CD8-positive, alpha-beta memory T cell (primary cell): ENCODE results near the gene NRSN2. TPM values are rescaled to one million over a fixed set of nuclear protein-coding genes. Genes with fewer than 3 reads are reported as not detected.
A peak's percentile ranks its signal among the peaks of the same experiment; 100 is the strongest.

Source experiments
- CTCF ChIA-PET: fragments of 350-600 bp; sonication (Branson Sonifier 250); formaldehyde crosslinking; loops from one replicate; lab custom pipeline; 2021; ENCODE audit warnings: antibody characterized with exemption; lab: Charles Lee
- POLR2A ChIA-PET: fragments of 350-600 bp; sonication (Branson Sonifier 250); formaldehyde crosslinking; loops from one replicate; lab custom pipeline; 2021; ENCODE audit warnings: antibody characterized with exemption; lab: Charles Lee
- DNase-seq, 5 donors: peaks; one replicate each; pipeline versions ENCODE4 v3.0.0 to v3.0.0-alpha.2; 2020 to 2022; ENCODE audit warnings: mixed read lengths in 1 of 5
- H3K27ac ChIP-seq: one replicate; pipeline ENCODE4 v1.7.0; 2013; ENCODE audit warnings: low read depth, mild to moderate bottlenecking, low read length, moderate library complexity
- H3K27me3 ChIP-seq: 2 replicates; pipeline ENCODE4 v1.7.0; 2013; ENCODE audit warnings: low read length, mild to moderate bottlenecking; ENCODE audit not compliant: insufficient read depth, poor library complexity, severe bottlenecking
- H3K36me3 ChIP-seq: 2 replicates; pipeline ENCODE4 v1.7.0; 2013; ENCODE audit warnings: mild to moderate bottlenecking, low read length, moderate library complexity; ENCODE audit not compliant: insufficient read depth
- H3K4me1 ChIP-seq: 2 replicates; pipeline ENCODE4 v1.7.0; 2013; ENCODE audit warnings: mild to moderate bottlenecking, low read length, moderate library complexity; ENCODE audit not compliant: insufficient read depth
- H3K4me3 ChIP-seq: 2 replicates; pipeline ENCODE4 v1.7.0; 2013; ENCODE audit warnings: mild to moderate bottlenecking, low read length
- H3K9me3 ChIP-seq: 2 replicates; pipeline ENCODE4 v1.7.0; 2013; ENCODE audit warnings: mild to moderate bottlenecking, low read length
- H3K27ac Mint-ChIP-seq, 8 donors: one replicate each; pipeline ENCODE4 v1.8.0; 2020 to 2021; ENCODE audit warnings: mixed read lengths in 8 of 8, mild to moderate bottlenecking in 6 of 8, inconsistent platforms in 3 of 8, moderate library complexity in 3 of 8
- H3K27me3 Mint-ChIP-seq, 2 donors: one replicate each; pipeline ENCODE4 v1.8.0; 2020 to 2021; ENCODE audit warnings: mixed read lengths in 2 of 2, mild to moderate bottlenecking in 1 of 2, moderate library complexity in 1 of 2
- H3K36me3 Mint-ChIP-seq, 3 donors: one replicate each; pipeline ENCODE4 v1.8.0; 2020 to 2021; ENCODE audit warnings: mixed read lengths in 3 of 3, inconsistent platforms in 1 of 3, mild to moderate bottlenecking in 1 of 3
- H3K4me1 Mint-ChIP-seq, 3 donors: one replicate each; pipeline ENCODE4 v1.8.0; 2020 to 2021; ENCODE audit warnings: mixed read lengths in 3 of 3, inconsistent platforms in 1 of 3, mild to moderate bottlenecking in 1 of 3
- H3K4me3 Mint-ChIP-seq, 7 donors: one replicate each; pipeline ENCODE4 v1.8.0; 2020 to 2021; ENCODE audit warnings: mixed read lengths in 7 of 7, mild to moderate bottlenecking in 6 of 7, moderate library complexity in 4 of 7, inconsistent platforms in 2 of 7
- H3K9me3 Mint-ChIP-seq, 5 donors: one replicate each; pipeline ENCODE4 v1.8.0; 2020 to 2022; ENCODE audit warnings: mixed read lengths in 5 of 5, mild to moderate bottlenecking in 3 of 5, moderate library complexity in 2 of 5, inconsistent platforms in 1 of 5
- polyA plus RNA-seq: library from polyadenylated mRNA; unstranded; fragments of 300-500 nt; fragmentation: Illumina TruSeq; gene quantifications from one replicate; pipeline ENCODE4 v1.2.3, GENCODE V29; 2021
- total RNA-seq, 2 experiments: library from RNA; stranded (reverse); gene quantifications; one replicate each; pipeline ENCODE4 v1.2.3, GENCODE V29; 2021

The NRSN2 gene
- total and polyA plus RNA-seq, 3 experiments from 2014 or later: 1.0 to 9.5 (median 7.6) TPM

DNA sequence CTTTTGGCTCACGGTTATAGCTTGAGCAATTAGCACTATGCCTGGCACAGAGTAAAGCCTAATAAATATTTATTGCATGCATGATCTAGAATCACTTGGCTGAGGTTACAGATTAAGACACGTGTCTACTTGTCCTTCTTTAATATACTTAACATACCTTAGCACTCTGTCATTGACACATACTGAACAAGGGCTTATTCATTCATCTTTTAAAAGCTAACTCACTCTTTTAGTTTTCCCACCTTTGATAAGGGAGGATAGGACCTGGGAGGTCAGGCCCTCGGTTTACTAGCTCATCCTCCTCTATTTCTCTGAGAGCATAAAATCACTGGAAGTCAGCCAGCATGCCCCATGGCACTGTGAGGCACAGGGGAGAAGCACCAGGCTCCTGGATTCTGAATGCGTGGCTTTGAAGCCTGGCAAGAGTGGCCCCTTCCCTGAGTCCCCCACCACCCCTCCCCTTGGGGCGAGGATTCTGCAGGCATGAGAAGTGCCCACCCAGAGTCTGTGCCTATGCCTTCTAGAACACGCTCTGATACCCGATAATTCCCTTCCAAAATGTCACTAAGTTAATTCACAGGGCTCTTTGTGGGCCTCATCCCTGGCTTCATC, 38.4 kb upstream of the NRSN2 start:
- Histone ChIP-seq H3K27ac (no peak overlapping the region), H3K4me1 (peaks cover 11% of the 10 kb centered on the region), H3K36me3 (no peaks in the 10 kb centered on the region), H3K9me3 (no peaks in the 10 kb centered on the region), H3K27me3 (no peaks in the 10 kb centered on the region), H3K4me3 (no peak overlapping the region)
- ChIA-PET POLR2A (no interaction called here), CTCF (no interaction called here)
- Mint-ChIP-seq H3K9me3 (no peaks in the 10 kb centered on the region), H3K27me3 (no peaks in the 10 kb centered on the region), H3K36me3 (no peaks in the 10 kb centered on the region), H3K4me3 (no peak overlapping the region), H3K4me1 (peaks cover 9 to 14% (median 10%) of the 10 kb centered on the region in 3 donors), H3K27ac (peak overlapping the region in 2 of 8 donors; percentile 48 to 56)
- DNase-seq: no peak

DNA sequence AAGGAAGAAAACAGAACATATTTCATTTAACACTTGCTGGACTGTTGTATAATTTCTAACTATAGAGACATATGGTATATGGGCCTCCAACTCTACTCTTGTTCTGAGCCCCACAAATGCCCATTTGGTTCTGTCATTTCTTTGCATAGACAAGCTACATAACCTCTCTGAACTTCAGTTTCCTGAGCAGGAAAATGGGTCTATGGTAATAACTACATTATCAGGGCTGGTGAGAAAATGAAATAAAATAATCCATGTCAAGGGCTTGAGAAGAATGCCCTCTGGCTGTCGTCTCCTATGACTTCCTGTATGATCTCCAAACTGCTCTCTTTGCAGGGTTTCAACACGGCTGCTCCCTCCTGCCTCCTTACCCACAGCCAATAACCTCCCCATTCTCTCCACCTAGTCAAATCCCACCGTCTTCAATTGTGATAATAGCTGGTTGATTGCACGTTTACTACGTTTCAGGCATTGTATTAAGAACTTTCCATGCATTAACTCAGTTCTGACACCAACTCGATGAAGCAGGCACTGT, 37.5 kb upstream of the NRSN2 start:
- DNase-seq: no peak
- Histone ChIP-seq H3K36me3 (no peaks in the 10 kb centered on the region), H3K9me3 (no peaks in the 10 kb centered on the region), H3K4me3 (no peak overlapping the region), H3K27ac (no peak overlapping the region), H3K27me3 (no peaks in the 10 kb centered on the region), H3K4me1 (peaks cover 11% of the 10 kb centered on the region)
- H3K9me3 Mint-ChIP-seq: no peaks in the 10 kb centered on the region
- peaks cover 9 to 14% (median 10%) of the 10 kb centered on the region in 3 donors for H3K4me1 Mint-ChIP-seq
- no peaks in the 10 kb centered on the region for H3K27me3 Mint-ChIP-seq
- ChIA-PET CTCF (interaction anchor here (1.2 kb wide), 2 partner anchors 11 to 21 kb away, joined by 3 read pairs; no protein-coding TSS in a partner anchor), POLR2A (interaction anchor here (0.9 kb wide), 1 partner anchor 11 kb away, joined by 3 read pairs; no protein-coding TSS in a partner anchor)
- H3K4me3 Mint-ChIP-seq: peak overlapping the region in 2 of 7 donors; percentile 16 to 20
- H3K27ac Mint-ChIP-seq: peak overlapping the region in 2 of 8 donors; percentile 7 to 47
- H3K36me3 Mint-ChIP-seq: no peaks in the 10 kb centered on the region

DNA sequence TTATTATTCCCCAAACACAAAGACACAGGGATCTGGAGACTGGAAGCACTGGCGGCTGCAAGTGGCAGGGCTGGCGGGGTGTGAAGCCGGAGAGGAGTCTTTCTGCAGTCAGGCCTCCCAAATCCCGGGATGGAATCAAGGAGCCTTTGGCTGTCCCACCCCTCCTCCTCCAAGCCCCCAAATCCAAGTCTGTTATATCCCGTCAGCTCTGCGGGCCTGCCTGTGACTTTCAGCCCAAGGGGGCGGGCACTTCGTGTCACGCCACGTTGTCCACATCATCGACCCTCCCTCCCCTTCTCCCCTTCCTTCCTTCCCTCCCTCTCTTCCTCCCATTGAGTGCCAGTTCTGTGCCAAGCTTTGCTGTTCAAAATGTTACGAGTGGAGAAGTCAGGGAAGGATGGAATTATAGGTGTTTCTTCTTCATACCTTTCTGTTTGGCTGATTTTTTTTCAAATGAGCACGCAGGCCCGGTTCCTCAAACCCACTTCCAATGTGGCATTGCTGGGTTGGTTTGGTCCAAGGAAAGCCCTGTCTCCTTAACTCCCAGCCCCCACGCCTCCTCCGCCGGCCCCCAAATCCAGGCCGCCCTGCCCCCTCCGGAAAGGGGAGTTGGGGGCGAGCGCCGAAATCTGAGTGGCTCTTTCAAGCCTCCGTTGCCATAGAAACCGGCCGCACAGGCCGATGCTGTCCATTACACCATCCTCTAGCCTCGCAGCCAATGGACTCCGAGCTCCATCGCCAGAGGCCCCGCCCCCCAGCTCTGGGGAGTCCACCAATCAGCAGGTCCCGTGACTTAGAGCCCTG, 36.9 kb upstream of the NRSN2 start:
- POLR2A ChIA-PET: interaction anchor here (0.7 to 0.9 kb wide), 4 partner anchors 8 to 598 kb away, joined by 3 to 7 read pairs (median 5); no protein-coding TSS in a partner anchor
- H3K27ac Mint-ChIP-seq: peak overlapping the region in 5 of 8 donors; percentile 31 to 73 (median 52)
- H3K4me1 Mint-ChIP-seq: peaks cover 9 to 14% (median 10%) of the 10 kb centered on the region in 3 donors
- CTCF ChIA-PET: interaction anchor here (1.1 to 1.2 kb wide), 3 partner anchors 12 to 20 kb away, joined by 3 to 4 read pairs (median 3); no protein-coding TSS in a partner anchor
- Histone ChIP-seq H3K27ac (no peak overlapping the region), H3K4me1 (peaks cover 11% of the 10 kb centered on the region), H3K9me3 (no peaks in the 10 kb centered on the region), H3K36me3 (no peaks in the 10 kb centered on the region), H3K4me3 (peak overlapping the region; percentile 34), H3K27me3 (no peaks in the 10 kb centered on the region)
- H3K36me3 Mint-ChIP-seq: no peaks in the 10 kb centered on the region
- no peaks in the 10 kb centered on the region for H3K27me3 Mint-ChIP-seq
- no peaks in the 10 kb centered on the region for H3K9me3 Mint-ChIP-seq
- H3K4me3 Mint-ChIP-seq: peak overlapping the region in 6 of 7 donors; percentile 55 to 75 (median 67)
- DNase-seq: peak; percentile 25 to 82 (median 64)

DNA sequence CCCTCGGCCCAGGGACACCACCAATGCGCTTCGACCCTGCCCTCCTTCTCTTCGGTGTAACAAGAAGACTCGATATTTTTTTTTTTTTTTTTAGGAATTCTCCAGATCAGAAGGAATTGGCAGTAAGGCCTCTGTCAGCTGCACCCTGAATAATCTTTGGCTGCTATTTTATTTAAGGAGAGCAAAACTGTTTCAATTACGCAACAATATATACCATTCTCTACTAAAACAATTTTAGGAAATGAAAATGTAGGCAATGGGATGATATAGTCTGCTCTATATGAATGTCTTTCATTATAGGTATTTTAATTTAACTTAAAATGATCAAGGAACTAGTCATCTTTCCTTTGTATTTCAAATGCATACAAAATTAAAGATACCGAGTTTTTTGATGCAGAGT, 36.3 kb upstream of the NRSN2 start:
- Mint-ChIP-seq H3K4me3 (peak overlapping the region in 6 of 7 donors; percentile 55 to 75 (median 67)), H3K4me1 (peaks cover 9 to 14% (median 10%) of the 10 kb centered on the region in 3 donors), H3K36me3 (no peaks in the 10 kb centered on the region), H3K27ac (peak overlapping the region in 3 of 8 donors; percentile 51 to 73 (median 52)), H3K9me3 (no peaks in the 10 kb centered on the region), H3K27me3 (no peaks in the 10 kb centered on the region)
- Histone ChIP-seq H3K27me3 (no peaks in the 10 kb centered on the region), H3K9me3 (no peaks in the 10 kb centered on the region), H3K4me3 (peak overlapping the region; percentile 34), H3K27ac (no peak overlapping the region), H3K4me1 (peaks cover 11% of the 10 kb centered on the region), H3K36me3 (no peaks in the 10 kb centered on the region)
- POLR2A ChIA-PET: interaction anchor here (0.7 to 0.9 kb wide), 3 partner anchors 9 to 597 kb away, joined by 5 to 7 read pairs (median 5); no protein-coding TSS in a partner anchor
- DNase-seq: no peak
- CTCF ChIA-PET: interaction anchor here (1.1 to 1.2 kb wide), 2 partner anchors 14 to 20 kb away, joined by 3 to 4 read pairs; no protein-coding TSS in a partner anchor

DNA sequence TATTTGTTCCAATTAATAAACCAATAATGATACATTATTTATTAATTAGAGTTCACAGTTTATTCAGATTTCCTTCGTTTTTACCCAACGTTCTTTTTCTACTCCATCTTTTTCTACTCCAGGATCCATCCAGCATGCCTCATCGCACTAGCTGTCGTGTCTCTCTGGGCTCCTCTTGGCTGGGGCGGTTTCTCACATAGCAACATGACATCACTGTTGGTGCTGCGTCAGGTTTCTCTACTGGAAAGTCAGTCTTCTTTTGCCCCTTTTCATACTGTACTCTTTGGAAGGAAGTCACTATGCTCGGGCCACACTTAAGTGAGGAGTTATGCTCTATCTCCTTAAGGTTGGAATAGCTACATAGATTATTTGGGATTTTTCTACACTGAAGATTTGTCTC, 35.3 kb upstream of the NRSN2 start:
- POLR2A ChIA-PET: no interaction called here
- Histone ChIP-seq H3K4me1 (peaks cover 11% of the 10 kb centered on the region), H3K27me3 (no peaks in the 10 kb centered on the region), H3K4me3 (no peak overlapping the region), H3K9me3 (no peaks in the 10 kb centered on the region), H3K27ac (no peak overlapping the region), H3K36me3 (no peaks in the 10 kb centered on the region)
- H3K4me1 Mint-ChIP-seq: peaks cover 9 to 14% (median 10%) of the 10 kb centered on the region in 3 donors
- no peak for DNase-seq
- H3K36me3 Mint-ChIP-seq: peaks cover 0 to 2% (median 0%) of the 10 kb centered on the region in 3 donors
- no peaks in the 10 kb centered on the region for H3K27me3 Mint-ChIP-seq
- CTCF ChIA-PET: interaction anchor here (1.0 to 2.6 kb wide), 2 partner anchors 12 to 14 kb away, joined by 3 to 6 read pairs; partner anchors contain the start of genes SOX12 and ZCCHC3
- H3K4me3 Mint-ChIP-seq: no peak overlapping the region
- no peaks in the 10 kb centered on the region for H3K9me3 Mint-ChIP-seq
- peak overlapping the region in 1 of 8 donors; percentile 15 for H3K27ac Mint-ChIP-seq

DNA sequence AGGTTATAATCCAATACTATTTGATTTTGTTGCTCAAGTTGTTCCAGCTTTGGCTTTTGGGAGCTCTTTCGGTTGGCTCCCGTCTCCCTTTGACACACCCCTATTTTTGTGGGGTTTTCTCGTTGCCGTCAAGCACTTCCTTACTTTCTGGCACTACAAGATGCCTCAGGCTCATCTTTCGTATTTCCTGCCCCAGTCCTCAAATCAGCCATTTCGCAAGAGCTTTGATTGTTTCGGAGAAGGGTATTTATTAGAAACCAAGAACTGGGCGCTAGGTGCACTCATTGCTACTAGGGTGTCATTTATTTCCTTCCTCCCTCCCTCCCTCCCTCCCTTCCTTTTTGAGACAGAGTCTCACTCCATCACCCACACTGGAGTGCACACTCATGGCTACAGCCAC, 34.8 kb upstream of the NRSN2 start:
- Histone ChIP-seq H3K4me3 (no peak overlapping the region), H3K27me3 (no peaks in the 10 kb centered on the region), H3K36me3 (no peaks in the 10 kb centered on the region), H3K9me3 (no peaks in the 10 kb centered on the region), H3K4me1 (peaks cover 11% of the 10 kb centered on the region), H3K27ac (no peak overlapping the region)
- no peak overlapping the region for H3K27ac Mint-ChIP-seq
- no peaks in the 10 kb centered on the region for H3K9me3 Mint-ChIP-seq
- H3K4me3 Mint-ChIP-seq: no peak overlapping the region
- POLR2A ChIA-PET: no interaction called here
- peaks cover 9 to 14% (median 10%) of the 10 kb centered on the region in 3 donors for H3K4me1 Mint-ChIP-seq
- DNase-seq: no peak
- peaks cover 0 to 2% (median 0%) of the 10 kb centered on the region in 3 donors for H3K36me3 Mint-ChIP-seq
- CTCF ChIA-PET: interaction anchor here (0.8 to 2.6 kb wide), 3 partner anchors 12 to 18 kb away, joined by 3 to 6 read pairs (median 3); partner anchors contain the start of genes SOX12 and ZCCHC3
- H3K27me3 Mint-ChIP-seq: no peaks in the 10 kb centered on the region

DNA sequence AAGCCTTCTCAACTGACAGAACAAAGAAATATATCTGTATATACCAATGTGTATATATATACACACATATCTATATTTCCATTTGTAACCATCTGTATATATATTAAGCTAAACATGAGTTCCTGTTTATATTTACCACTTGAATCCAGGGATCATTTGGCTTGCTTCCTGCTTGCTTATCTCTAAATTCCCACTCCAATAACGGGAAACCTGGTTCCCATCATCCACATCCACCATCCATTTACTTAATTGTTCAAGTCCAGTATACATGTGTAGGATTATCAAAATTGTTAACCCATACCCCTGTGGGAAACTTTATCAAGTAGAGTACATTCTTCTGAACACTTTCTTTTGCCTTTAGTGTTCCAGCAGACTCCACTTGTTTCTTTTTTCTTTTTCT, 34.0 kb upstream of the NRSN2 start:
- peaks cover 11% of the 10 kb centered on the region for H3K4me1 ChIP-seq
- H3K9me3 ChIP-seq: no peaks in the 10 kb centered on the region
- H3K27ac ChIP-seq: no peak overlapping the region
- POLR2A ChIA-PET: no interaction called here
- no peak overlapping the region for H3K27ac Mint-ChIP-seq
- H3K27me3 ChIP-seq: no peaks in the 10 kb centered on the region
- H3K9me3 Mint-ChIP-seq: no peaks in the 10 kb centered on the region
- H3K36me3 Mint-ChIP-seq: peaks cover 0 to 2% (median 0%) of the 10 kb centered on the region in 3 donors
- CTCF ChIA-PET: interaction anchor here (0.8 to 2.6 kb wide), 2 partner anchors 11 to 17 kb away, joined by 3 to 6 read pairs; partner anchors contain the start of gene SOX12
- no peak for DNase-seq
- H3K4me3 Mint-ChIP-seq: no peak overlapping the region
- no peak overlapping the region for H3K4me3 ChIP-seq
- no peaks in the 10 kb centered on the region for H3K27me3 Mint-ChIP-seq
- peaks cover 9 to 14% (median 10%) of the 10 kb centered on the region in 3 donors for H3K4me1 Mint-ChIP-seq
- H3K36me3 ChIP-seq: no peaks in the 10 kb centered on the region
